AG04450 (cell line): ENCODE results near the gene EXTL1. TPM values are rescaled to one million over a fixed set of nuclear protein-coding genes. Genes with fewer than 3 reads are reported as not detected.
A peak's percentile ranks its signal among the peaks of the same experiment; 100 is the strongest.

ENCODE experiments used
- CTCF ChIA-PET: fragments of 300-600, 350-600 bp; formaldehyde crosslinking; extraction: SDS; loops from one replicate; lab custom pipeline; 2022; ENCODE audit warnings: antibody characterized with exemption, inconsistent platforms; lab: Charles Lee
- POLR2A ChIA-PET: fragments of 350-600 bp; formaldehyde crosslinking; extraction: SDS; loops from one replicate; lab custom pipeline; 2021; ENCODE audit warnings: antibody characterized with exemption, inconsistent platforms; lab: Yijun Ruan, JAX
- DNase-seq: peaks from one replicate; pipeline ENCODE4 v3.0.0-alpha.2; 2011; ENCODE audit warnings: low read depth, low spot score
- H3K27ac ChIP-seq: one replicate; pipeline ENCODE4 v1.5.1; 2012; ENCODE audit warnings: low read depth, low read length, control low read depth
- H3K27me3 ChIP-seq: one replicate; pipeline ENCODE4 v1.6.0; 2012; ENCODE audit warnings: low read length; ENCODE audit not compliant: control insufficient read depth, insufficient read depth
- H3K4me3 ChIP-seq: 2 replicates; pipeline ENCODE4 v1.5.1; 2011; ENCODE audit warnings: mild to moderate bottlenecking, low read depth, low read length, control low read depth
- H3K9me3 ChIP-seq: 2 replicates; pipeline ENCODE4 v1.5.1; 2012; ENCODE audit warnings: low read length; ENCODE audit not compliant: control insufficient read depth, insufficient read depth
- polyA plus RNA-seq: library from polyadenylated mRNA; depleted of rRNA; stranded (reverse); fragments of >200 nt; gene quantifications from 2 replicates; pipeline ENCODE4 v1.2.3, GENCODE V29; 2011
- TF ChIP-seq, protein P1 (sequence below): IDR thresholded peaks from 2 replicates; pipeline ENCODE4 v1.5.1; 2011; ENCODE audit warnings: low read depth, low read length, control low read depth, inconsistent platforms

The EXTL1 gene
- polyA plus RNA-seq, 1 experiment = 1.3 TPM

DNA sequence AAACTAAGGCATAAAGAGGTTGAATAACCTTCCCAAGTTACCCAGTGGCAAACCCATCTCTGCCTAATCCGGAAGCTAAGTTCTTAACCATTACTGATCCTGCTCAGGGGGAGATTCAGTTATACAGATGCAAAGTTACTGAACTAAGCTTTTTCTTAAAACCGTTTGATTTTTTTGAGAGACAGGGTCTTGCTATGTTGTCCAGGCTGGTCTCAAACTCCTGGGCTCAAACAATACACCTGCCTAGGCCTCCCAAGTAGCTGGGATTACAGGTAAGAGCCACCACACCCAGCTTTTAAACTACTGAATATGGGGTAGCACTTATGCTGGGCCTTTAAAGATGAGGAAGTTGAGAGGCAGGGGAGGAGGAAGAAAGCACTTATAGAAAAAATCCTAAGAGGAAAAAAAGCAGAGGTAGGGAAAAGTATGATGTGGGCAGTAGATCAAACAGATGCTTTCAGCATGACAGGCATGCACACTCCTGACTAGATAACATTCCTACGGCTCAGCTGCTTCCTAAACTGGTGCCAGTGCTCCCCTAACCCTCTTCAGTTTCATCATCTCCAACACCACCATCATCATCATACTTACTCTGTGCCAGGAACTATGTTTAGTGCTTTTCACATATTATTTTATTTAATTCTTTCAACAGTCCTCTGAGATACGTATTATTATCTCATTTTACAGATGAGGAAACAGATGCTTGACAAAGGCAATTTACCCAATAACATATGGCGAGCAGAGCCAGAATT, 29.5 kb upstream of the EXTL1 start:
- Histone ChIP-seq H3K9me3 (no peaks in the 10 kb centered on the region), H3K4me3 (no peak overlapping the region), H3K27me3 (no peaks in the 10 kb centered on the region), H3K27ac (peak overlapping the region; percentile 39)
- TF ChIP-seq, protein P1, sequence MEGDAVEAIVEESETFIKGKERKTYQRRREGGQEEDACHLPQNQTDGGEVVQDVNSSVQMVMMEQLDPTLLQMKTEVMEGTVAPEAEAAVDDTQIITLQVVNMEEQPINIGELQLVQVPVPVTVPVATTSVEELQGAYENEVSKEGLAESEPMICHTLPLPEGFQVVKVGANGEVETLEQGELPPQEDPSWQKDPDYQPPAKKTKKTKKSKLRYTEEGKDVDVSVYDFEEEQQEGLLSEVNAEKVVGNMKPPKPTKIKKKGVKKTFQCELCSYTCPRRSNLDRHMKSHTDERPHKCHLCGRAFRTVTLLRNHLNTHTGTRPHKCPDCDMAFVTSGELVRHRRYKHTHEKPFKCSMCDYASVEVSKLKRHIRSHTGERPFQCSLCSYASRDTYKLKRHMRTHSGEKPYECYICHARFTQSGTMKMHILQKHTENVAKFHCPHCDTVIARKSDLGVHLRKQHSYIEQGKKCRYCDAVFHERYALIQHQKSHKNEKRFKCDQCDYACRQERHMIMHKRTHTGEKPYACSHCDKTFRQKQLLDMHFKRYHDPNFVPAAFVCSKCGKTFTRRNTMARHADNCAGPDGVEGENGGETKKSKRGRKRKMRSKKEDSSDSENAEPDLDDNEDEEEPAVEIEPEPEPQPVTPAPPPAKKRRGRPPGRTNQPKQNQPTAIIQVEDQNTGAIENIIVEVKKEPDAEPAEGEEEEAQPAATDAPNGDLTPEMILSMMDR = no peak
- POLR2A ChIA-PET = interaction anchor here (0.6 kb wide), 1 partner anchor 21 kb away, joined by 3 read pairs; no protein-coding TSS in a partner anchor
- CTCF ChIA-PET = interaction anchor here (1.0 kb wide), 1 partner anchor 97 kb away, joined by 4 read pairs; no protein-coding TSS in a partner anchor
- DNase-seq = peak; percentile 24

DNA sequence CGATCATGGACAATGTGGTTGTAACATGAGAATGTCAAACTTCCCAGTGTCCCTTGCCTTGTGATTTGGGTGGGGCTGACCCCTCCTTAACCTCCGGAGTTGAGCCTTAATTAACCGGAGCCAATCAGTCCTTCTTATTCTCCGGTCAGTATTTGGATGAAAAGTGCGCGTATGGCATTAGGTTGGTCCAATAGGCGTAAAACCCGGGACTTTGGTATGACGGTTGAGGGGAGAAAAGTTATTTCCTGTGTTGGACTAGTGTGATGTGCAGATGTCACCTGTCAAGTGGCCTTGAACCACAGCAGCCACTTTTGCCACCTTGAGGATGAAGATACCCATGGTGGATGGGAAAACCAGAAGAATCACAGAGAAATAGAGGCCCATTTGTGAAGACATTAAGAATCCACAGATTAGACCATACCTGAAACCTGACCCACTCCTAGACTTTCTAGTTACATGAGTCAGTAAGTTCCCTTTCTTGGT, 28.8 kb upstream of the EXTL1 start:
- POLR2A ChIA-PET = no interaction called here
- Histone ChIP-seq H3K9me3 (no peaks in the 10 kb centered on the region), H3K4me3 (no peak overlapping the region), H3K27ac (peak overlapping the region; percentile 39), H3K27me3 (no peaks in the 10 kb centered on the region)
- no peak for DNase-seq
- TF ChIP-seq, protein P1 = no peak
- CTCF ChIA-PET = interaction anchor here (12.2 kb wide), 1 partner anchor 98 kb away, joined by 214 read pairs; no protein-coding TSS in a partner anchor

DNA sequence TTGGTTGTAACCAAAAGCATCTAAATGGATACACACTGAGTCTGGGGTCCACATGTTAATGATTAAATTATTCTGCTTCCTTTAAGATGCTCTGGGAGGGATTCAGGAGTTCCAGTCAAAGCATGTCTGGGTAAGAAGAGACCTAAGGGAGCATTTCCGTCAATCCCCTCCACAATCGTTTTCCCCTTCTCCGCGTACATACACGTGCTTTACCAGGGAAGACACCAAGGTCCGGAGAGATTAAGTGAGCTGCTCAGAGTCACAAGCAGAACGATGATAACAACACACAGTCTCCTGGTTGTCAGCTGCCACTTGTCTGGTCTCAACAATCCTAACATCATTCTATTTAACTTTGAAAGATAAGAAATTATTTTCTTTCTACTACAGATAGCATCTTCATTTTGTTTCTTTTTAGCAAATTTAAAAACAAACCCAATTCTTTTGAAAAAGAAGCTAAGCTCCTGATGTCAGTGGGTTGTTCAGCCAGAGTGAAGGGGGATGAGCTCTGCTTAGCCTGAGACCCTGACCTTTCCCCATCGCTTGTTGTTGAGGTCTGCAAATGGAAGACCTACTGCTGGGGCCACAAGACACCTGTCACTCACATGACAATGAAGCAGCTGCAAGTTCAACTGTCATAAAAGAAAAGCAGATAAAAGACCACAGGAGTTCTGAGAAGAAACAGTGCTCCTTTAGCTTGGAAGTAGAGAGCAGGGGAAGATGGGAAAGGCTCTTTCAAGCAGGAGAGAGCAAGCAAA, 28.2 kb upstream of the EXTL1 start:
- ChIA-PET CTCF (interaction anchor here (0.6 to 12.2 kb wide), 2 partner anchors 43 to 99 kb away, joined by 3 to 214 read pairs; no protein-coding TSS in a partner anchor), POLR2A (no interaction called here)
- H3K4me3 ChIP-seq = no peak overlapping the region
- no peak for DNase-seq
- peak overlapping the region; percentile 21 for H3K27ac ChIP-seq
- TF ChIP-seq, protein P1 = no peak
- H3K9me3 ChIP-seq = no peaks in the 10 kb centered on the region
- no peaks in the 10 kb centered on the region for H3K27me3 ChIP-seq

DNA sequence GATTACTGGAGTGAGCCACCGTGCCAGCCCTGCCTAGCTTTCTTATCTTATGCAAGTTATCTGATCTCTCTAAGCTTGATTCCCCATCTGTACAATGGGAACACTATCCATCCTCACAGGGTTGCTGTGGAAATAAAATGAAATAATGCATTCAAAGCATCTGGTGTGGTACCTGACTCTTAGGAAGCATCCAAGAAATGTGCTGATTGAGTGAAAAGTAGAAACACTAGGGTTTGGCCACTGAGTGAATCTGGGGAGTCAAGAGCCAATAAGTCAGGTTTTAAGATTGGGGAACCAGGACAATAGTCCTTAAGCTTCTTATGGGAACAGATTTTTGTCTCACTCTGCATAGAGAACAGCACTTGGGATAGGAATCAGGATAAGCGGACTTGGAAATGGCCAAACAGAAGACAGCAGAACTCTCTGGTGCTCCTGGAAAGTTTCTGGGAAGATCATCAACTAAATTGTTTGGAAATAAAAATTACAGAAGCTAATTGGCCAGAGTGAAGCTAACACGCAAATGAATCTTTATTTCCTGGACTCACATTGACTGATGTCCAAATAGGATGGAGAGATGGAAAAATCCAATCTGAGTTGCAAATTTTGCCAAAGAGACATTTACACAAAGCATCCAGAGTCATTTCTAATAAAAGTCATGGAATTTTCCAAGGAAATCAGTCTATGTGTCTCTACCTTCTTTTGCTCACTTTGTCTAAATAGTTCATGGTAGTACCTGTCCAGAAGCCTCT, 27.0 kb upstream of the EXTL1 start:
- POLR2A ChIA-PET = no interaction called here

More for the DNA sequence above, 27.0 kb upstream of the EXTL1 start:
- no peak overlapping the region for H3K4me3 ChIP-seq
- CTCF ChIA-PET = interaction anchor here (12.2 kb wide), 1 partner anchor 100 kb away, joined by 214 read pairs; no protein-coding TSS in a partner anchor
- no peak overlapping the region for H3K27ac ChIP-seq
- no peaks in the 10 kb centered on the region for H3K27me3 ChIP-seq
- H3K9me3 ChIP-seq = no peaks in the 10 kb centered on the region
- TF ChIP-seq, protein P1 = no peak
- DNase-seq = no peak
